ENCODE data around the gene TJP2.

The TJP2 gene

GRCh38 chr9:69173891-69174615, at the start of gene TJP2:
Gene TJP2, plus strand, starts transcription at chr9:69174277. Its CDS starts 96 bp downstream, at chr9:69174373.
- no peak for DNase-seq

GRCh38 chr9:69130456-69131441, 43.3 kb upstream of the TJP2 start:
- no peak for DNase-seq

DNA sequence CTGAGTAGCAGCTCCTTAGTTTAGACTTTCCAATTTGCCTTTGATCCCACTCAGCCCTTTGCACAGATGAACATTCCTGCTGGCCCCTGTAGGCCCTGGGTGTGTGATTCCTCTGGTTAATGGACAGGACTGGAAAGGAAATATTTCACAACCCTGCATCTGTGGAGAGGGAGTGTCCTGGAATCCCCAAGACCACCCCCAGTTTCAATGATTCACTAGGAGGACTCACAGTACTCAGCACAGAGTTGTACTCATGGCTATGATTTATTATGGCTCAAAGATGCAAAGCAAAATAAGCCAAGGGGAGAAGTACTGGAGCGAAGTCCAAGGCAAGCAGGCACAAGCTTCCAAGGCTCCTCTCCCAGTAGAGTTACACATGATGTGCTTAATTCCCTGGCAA, 42.4 kb upstream of the TJP2 start:
- no peak for DNase-seq

- DNase-seq = no peak
Observed at GRCh38 chr9:69132361-69132760, 41.7 kb upstream of the TJP2 start.

DNA sequence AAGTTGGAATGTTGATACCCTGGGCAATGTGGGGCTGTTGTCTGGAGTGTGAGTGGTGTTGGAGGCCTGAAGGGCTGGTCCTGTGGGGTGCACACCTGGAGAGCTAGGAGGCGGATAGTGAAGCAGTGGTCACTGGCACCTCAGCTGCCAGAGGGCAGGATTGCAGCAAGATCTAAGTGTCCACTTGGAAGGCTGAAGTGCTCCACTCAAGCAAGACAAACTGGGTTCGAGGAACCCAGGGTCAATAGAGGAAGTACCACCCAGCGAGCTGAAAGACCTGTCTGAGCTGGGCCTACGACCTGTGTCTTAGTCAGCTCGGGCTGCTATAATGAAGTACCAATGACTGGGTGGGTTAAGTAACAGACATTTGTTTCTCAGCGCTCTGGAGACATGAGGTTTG, 39.7 kb upstream of the TJP2 start:
- DNase-seq = no peak

DNA sequence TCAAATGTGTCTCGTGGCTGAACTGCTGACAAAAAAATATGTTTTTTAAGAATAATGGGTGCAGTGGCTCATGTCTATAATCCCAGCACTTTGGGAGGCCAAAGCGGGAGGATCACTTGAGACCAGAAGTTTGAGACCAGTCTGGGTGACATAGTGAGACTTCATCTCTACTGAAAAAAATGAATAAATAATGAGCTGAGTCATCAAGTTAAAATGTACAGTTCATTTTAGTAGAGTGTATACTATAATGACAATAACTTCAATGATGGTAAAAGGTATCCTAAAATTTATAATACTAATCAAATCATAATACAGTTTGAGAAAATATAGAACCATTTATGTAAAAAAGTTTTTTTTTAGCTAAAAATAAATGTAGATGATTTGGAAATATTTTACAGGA, 37.9 kb upstream of the TJP2 start:
- DNase-seq = no peak

GRCh38 chr9:69136779-69137178, 37.3 kb upstream of the TJP2 start:
- DNase-seq = no peak

DNA sequence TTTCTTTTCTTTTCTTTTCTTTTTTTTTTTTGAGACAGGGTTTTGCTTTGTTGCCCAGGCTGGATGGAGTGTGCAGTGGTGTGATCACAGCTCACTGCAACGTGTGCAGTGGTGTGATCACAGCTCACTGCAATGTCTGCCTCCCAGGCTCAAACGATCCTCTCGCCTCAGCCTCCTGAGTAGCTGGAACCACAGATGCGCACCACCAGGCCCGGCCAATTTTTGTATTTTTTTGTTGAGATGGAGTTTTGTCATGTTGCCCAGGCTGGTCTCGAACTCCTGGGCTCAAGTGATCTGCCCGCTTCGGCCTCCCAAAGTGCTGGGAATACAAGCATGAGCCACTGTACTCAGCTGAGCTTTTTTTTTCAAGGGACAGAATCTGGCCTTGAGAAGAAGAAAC, 36.8 kb upstream of the TJP2 start:
- no peak for DNase-seq

DNA sequence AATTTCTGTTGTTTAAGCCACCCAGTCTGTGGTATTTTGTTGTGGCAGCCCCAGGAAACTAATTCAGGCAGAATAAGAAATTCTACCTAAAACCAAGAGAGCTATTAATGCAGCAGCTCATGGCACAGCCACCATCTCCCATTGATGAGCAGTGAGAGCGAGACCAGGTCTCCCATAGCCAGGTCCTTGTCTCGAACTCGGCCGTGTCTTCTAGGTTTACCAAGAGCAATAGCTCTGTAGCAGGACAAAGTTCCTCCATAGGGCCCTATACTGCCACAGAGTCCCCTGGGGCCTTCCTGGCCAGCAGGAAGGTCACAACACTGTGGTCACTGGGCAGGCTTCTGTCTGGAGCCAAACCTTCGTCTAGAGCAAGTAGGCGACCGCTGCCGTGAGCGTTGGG, 34.5 kb upstream of the TJP2 start:
- no peak for DNase-seq

DNA sequence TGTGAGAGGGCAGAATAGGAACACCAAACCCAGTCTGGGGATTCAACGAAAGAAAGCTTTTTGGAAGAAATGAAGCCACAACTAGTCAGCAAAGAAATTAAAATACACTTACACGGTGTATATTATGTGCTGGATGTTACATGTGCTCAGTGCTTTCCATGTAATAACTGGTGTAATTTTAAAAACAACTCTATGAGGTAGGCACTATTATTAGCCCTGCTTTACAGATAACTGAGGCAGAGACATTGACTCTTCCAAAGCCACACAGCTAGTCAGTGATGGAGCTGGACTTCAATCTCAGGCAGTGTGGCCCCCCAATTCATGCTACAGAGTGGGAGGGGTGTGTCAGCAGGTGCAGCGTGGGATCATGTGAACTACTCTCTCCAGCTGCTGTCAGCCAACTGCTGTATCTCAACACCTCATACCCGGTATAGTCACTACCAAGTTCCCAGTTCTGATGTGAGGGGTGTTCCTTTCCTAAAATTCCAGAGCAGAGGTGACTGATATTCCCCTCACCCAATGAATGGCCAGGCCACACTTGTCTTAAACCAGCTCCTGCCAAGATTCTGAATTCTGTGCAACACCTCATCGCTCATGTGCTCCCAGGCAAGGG, 33.8 kb upstream of the TJP2 start:
- DNase-seq = no peak

- DNase-seq = no peak
Observed at GRCh38 chr9:69141851-69142250, 32.2 kb upstream of the TJP2 start.

DNA sequence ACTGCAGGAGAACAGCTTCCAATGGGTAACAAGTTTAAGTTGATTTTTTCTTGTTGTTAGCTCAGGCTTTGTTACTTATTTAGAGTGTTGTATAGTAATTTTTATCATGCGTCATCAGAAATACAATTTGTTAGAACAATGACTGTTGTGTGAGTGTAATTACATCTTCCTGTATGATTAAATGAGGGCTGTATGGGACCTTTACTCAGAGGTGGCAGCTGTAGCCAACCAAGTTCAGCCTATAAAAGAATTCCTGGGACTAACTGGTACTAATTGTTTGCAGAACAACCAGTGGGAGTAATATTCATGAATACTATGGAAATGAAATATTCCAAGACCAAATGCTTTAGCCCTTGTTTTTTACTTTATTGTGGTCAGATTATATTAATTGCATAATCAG, 30.8 kb upstream of the TJP2 start:
- no peak for DNase-seq

- DNase-seq = no peak
Observed at GRCh38 chr9:69145144-69145715, 28.8 kb upstream of the TJP2 start.

DNA sequence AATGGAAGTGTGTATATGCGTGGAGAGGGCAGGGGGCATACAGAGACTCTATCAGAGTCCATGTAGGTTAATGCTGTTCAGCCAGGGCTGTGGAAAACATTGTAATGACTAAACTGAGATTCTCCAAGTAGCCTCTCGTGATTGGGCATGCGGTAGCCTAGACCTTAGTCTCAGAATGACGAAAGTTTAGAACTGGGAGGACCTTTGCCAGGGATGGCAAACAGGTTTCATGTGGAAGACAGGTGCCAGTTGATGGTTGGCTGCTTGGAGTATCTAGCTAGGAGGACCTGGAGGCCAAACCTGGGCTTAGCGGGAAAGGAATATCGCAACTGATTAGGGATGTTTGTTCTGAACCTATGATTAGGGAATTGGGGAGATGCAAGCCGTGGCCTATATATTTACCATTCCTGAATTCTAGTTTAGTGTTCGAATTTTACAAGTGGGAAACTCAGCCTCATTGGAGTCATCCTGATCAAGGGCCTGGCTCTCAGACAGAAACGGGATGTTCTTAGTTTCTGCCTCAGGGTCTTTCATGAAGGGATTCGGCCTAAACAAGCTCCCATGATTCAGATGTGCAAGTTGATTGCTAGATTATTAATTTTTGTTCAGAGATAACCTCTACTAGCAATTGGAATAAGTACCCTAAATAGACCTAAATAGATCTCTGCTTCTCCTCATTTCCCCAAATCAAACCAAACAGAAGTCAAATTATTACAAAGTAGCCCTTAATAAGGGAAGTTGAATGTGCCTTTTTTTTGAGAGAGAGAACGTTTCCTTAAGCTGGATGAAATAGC, 26.8 kb upstream of the TJP2 start:
- DNase-seq = no peak

DNA sequence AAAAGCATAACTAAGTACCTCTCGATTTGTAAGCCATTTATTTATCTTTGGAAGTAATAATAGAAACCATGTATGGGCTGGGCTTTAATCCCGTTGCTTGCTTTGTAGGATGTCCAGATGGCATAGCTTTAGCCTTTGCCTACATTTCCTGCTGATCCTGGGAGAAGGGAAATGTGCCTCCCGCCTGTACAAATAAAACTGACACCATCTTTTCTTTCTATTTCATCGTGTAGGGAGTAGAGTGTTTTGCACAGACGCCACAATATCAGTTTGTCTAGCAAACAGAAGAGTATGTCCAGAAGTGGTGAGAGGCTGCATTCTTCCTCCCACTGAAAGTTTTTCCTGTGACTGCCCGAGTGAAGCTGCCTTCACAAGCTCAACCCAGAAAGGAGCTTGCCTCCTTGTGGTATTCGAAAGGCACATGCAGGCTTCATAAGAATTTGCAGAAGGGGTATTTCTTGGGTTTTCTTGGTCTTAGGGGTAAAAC, 24.7 kb upstream of the TJP2 start:
- DNase-seq = no peak

GRCh38 chr9:69151506-69151905, 22.6 kb upstream of the TJP2 start:
- DNase-seq = no peak

DNA sequence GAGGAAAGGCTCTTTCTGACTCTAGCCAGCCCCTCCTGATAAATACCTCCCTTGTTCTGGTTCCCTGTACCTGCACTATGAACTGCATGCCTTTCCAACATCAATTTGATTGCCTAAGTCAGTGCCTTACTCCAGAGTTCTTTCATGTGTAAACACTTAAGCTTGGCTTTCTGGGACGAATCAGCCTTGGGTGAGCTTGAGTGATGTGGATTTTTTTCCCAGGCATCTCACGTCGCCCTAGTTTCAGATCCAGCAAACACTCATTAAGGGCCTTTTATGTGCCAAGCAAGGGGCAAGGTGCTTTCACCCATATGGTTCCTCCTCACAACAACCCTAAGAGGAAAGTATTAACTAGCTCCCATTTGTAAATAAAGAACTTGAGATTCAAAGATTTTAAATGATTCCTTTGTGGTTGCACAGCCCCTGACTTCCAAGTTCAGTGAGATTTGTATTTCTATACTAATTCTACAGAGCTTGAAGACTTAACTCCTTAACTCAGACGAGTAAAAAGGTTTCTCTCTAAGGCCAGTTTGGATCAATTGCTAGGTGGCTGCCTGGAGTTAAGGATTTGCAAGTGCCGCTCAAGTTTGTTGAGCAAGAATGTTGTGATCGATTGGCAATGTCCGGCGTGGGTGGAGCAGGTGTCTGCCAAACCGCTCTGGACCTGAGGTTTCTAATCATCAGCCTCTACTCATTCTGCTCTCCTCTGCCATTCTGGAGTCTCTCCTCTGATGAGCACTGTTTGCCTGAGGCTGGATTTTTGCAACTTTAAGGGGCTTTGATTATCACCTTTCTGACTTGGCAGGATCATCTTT, 20.2 kb upstream of the TJP2 start:
- DNase-seq = no peak

DNA sequence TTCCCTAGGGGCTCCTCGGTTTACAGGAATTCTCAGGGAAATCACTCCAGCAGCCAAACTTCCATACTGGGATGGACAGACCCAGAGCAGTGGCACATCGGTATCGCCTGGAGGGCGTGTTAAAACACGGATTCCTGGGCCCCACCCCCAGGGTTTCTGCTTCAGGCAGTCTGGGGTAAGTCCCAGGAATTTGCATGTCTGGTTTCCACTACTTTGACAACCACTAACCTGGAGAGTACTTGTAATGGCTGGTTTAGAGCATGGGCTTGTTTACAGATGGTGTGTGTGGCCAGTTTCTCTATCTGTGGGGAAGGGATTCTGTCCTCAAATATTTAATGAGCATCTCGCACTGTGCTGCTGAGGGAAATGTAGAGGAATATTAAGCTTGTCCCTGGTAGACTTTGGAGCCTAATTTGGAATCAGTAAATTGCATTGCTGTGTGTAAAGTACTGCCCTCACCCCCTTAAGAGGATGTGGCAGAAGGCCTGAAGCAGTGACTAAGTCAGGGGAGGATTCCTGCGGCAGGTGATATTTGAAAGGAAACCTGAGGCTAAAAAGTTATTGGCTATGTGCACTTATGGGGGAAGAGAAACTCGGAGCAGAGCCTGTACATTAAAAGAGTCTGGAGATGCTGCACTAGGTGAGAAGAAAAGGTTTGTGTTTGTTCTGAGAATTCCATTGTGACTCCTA, 18.6 kb upstream of the TJP2 start:
- no peak for DNase-seq

GRCh38 chr9:69157751-69158466, 16.2 kb upstream of the TJP2 start:
- no peak for DNase-seq

- DNase-seq = no peak
Observed at GRCh38 chr9:69158471-69158870, 15.6 kb upstream of the TJP2 start.

All from NCI-H748 treated with DMSO at 0.1 percent for 48 hours (cell line).